MM.1S (cell line): ENCODE data around the gene LETM1.

Experiments used
- DNase-seq: peaks from one replicate; pipeline ENCODE4 v3.0.0-alpha.2; 2015
- H2AFZ ChIP-seq: fragments of 300-600 bp; sonication (generic); 2 replicates; pipeline ENCODE4 v1.6.0; 2016; ENCODE audit warnings: antibody characterized with exemption, low read length
- H3F3A ChIP-seq: fragments of 300-600 bp; sonication (generic); 2 replicates; pipeline ENCODE4 v1.6.1; 2016; ENCODE audit warnings: mild to moderate bottlenecking, antibody characterized with exemption, low read length, moderate library complexity, mixed read lengths; ENCODE audit not compliant: insufficient read depth
- H3K27ac ChIP-seq: fragments of 300-600 bp; sonication (generic); 2 replicates; pipeline ENCODE4 v1.5.1; 2016; ENCODE audit warnings: mild to moderate bottlenecking, low read length
- H3K27me3 ChIP-seq: fragments of 300-600 bp; sonication (generic); replicated peaks from 2 replicates; pipeline ENCODE4 v1.6.0; 2016; ENCODE audit warnings: low read length; ENCODE audit not compliant: insufficient read depth
- H3K36me3 ChIP-seq: fragments of 300-600 bp; sonication (generic); replicated peaks from 2 replicates; pipeline ENCODE4 v1.6.1; 2016; ENCODE audit warnings: mild to moderate bottlenecking, low read length, mixed read lengths; ENCODE audit not compliant: insufficient read depth
- H3K4me1 ChIP-seq: fragments of 300-600 bp; sonication (generic); 2 replicates; pipeline ENCODE4 v1.6.1; 2016; ENCODE audit warnings: low read length, mixed read lengths
- H3K4me2 ChIP-seq: fragments of 300-600 bp; sonication (generic); 2 replicates; pipeline ENCODE4 v1.6.0; 2016; ENCODE audit warnings: low read depth, low read length
- H3K4me3 ChIP-seq: fragments of 300-600 bp; sonication (generic); 2 replicates; pipeline ENCODE4 v1.5.1; 2016; ENCODE audit warnings: low read length, mixed read lengths
- H3K79me2 ChIP-seq: fragments of 300-600 bp; sonication (generic); 2 replicates; pipeline ENCODE4 v1.6.1; 2016; ENCODE audit warnings: mixed run types, low read length, mixed read lengths
- H3K9ac ChIP-seq: fragments of 300-600 bp; sonication (generic); 2 replicates; pipeline ENCODE4 v1.6.1; 2016; ENCODE audit warnings: low read length, mixed read lengths
- H3K9me2 ChIP-seq: fragments of 300-600 bp; sonication (generic); replicated peaks from 2 replicates; pipeline ENCODE4 v1.6.1; 2016; ENCODE audit warnings: mild to moderate bottlenecking, low read length, mixed read lengths; ENCODE audit not compliant: insufficient read depth
- H3K9me3 ChIP-seq: fragments of 300-600 bp; sonication (generic); replicated peaks from 2 replicates; pipeline ENCODE4 v1.6.1; 2016; ENCODE audit warnings: mild to moderate bottlenecking, low read length, mixed read lengths; ENCODE audit not compliant: insufficient read depth
- H4K20me1 ChIP-seq: fragments of 300-600 bp; sonication (generic); 2 replicates; pipeline ENCODE4 v1.6.1; 2016; ENCODE audit warnings: mild to moderate bottlenecking, low read length, moderate library complexity, mixed read lengths; ENCODE audit not compliant: insufficient read depth
- CTCF ChIP-seq: fragments of 300-600 bp; sonication (generic); IDR thresholded peaks from 2 replicates; pipeline ENCODE4 v1.5.1; 2016; ENCODE audit warnings: antibody characterized with exemption, low read length, mixed read lengths
- EZH2 ChIP-seq: fragments of 300-600 bp; sonication (generic); optimal IDR thresholded peaks from 2 replicates; pipeline ENCODE3; 2017; ENCODE audit warnings: low read depth, mild to moderate bottlenecking, antibody characterized with exemption, low read length, mixed read lengths
- EZH2phosphoT487 ChIP-seq: fragments of 300-600 bp; sonication (generic); IDR thresholded peaks from 2 replicates; pipeline ENCODE4 v1.6.1; 2018; ENCODE audit warnings: antibody characterized with exemption, low read length

The LETM1 gene

GRCh38 chr4:1825326-1825725, 30.6 kb downstream of the LETM1 start:
- Histone ChIP-seq H4K20me1 (no peaks in the 10 kb centered on the region), H3K9ac (no peak overlapping the region), H3K9me2 (no peaks in the 10 kb centered on the region), H2AFZ (no peak overlapping the region), H3K4me1 (no peaks in the 10 kb centered on the region), H3K4me2 (no peak overlapping the region), H3K9me3 (no peaks in the 10 kb centered on the region), H3K27me3 (no peaks in the 10 kb centered on the region), H3K27ac (no peak overlapping the region), H3F3A (no peaks in the 10 kb centered on the region), H3K79me2 (no peaks in the 10 kb centered on the region), H3K36me3 (no peaks in the 10 kb centered on the region), H3K4me3 (no peak overlapping the region)
- no peak for DNase-seq
- no peak for TF ChIP-seq EZH2phosphoT487
- no peak for TF ChIP-seq CTCF
- no peak for TF ChIP-seq EZH2

GRCh38 chr4:1824746-1825145, 31.2 kb downstream of the LETM1 start:
- Histone ChIP-seq H3K4me2 (no peak overlapping the region), H3K4me3 (no peak overlapping the region), H3K9me3 (no peaks in the 10 kb centered on the region), H3K27ac (no peak overlapping the region), H3K36me3 (no peaks in the 10 kb centered on the region), H2AFZ (no peak overlapping the region), H3F3A (no peaks in the 10 kb centered on the region), H3K79me2 (no peaks in the 10 kb centered on the region), H3K9me2 (no peaks in the 10 kb centered on the region), H4K20me1 (no peaks in the 10 kb centered on the region), H3K27me3 (no peaks in the 10 kb centered on the region), H3K9ac (no peak overlapping the region), H3K4me1 (no peaks in the 10 kb centered on the region)
- DNase-seq: no peak
- TF ChIP-seq CTCF (no peak), EZH2 (no peak), EZH2phosphoT487 (no peak)

- Histone ChIP-seq H3K36me3 (no peaks in the 10 kb centered on the region), H3K9ac (no peak overlapping the region), H3K27me3 (no peaks in the 10 kb centered on the region), H3K9me2 (no peaks in the 10 kb centered on the region), H3F3A (no peaks in the 10 kb centered on the region), H3K9me3 (no peaks in the 10 kb centered on the region), H4K20me1 (no peaks in the 10 kb centered on the region), H3K27ac (no peak overlapping the region), H2AFZ (no peak overlapping the region), H3K4me2 (no peak overlapping the region), H3K79me2 (no peaks in the 10 kb centered on the region), H3K4me1 (no peaks in the 10 kb centered on the region), H3K4me3 (no peak overlapping the region)
- TF ChIP-seq EZH2phosphoT487 (no peak), CTCF (no peak), EZH2 (no peak)
- DNase-seq: no peak
Measured at GRCh38 chr4:1823545-1823932, 32.4 kb downstream of the LETM1 start.
